Activated T-helper 1 cell treated with anti-CD3 and anti-CD28 coated beads, Interleukin-12 subunit alpha, Interleukin-12 subunit beta, Interleukin-2, Interleukin-4 antibody, amounts not matched to agents 30 ng/mL and 10 ng/mL and 1 ng/mL, durations not matched to agents 14 hours and 24 hours and 36 hours (primary cell): Measurements from ENCODE around the gene FAM114A1. TPM values are rescaled to one million over a fixed set of nuclear protein-coding genes. Genes with fewer than 3 reads are reported as not detected.
"Not testable (repeated sequence)": the region's sequence is repeated elsewhere in the genome, so short reads cannot be mapped to it uniquely, and the experiment has no call there.

ENCODE experiments used
- DNase-seq: peaks from one replicate; pipeline ENCODE4 v3.0.0; 2021; ENCODE audit warnings: low spot score
- H3K27ac Mint-ChIP-seq: one replicate; pipeline ENCODE4 v1.8.0; 2021; ENCODE audit warnings: mild to moderate bottlenecking, mixed read lengths
- H3K27me3 Mint-ChIP-seq: one replicate; pipeline ENCODE4 v1.8.0; 2022; ENCODE audit warnings: mild to moderate bottlenecking, moderate library complexity, mixed read lengths; ENCODE audit not compliant: insufficient read depth
- H3K36me3 Mint-ChIP-seq: one replicate; pipeline ENCODE4 v1.8.0; 2021; ENCODE audit warnings: low read depth, mixed read lengths
- H3K4me1 Mint-ChIP-seq: one replicate; pipeline ENCODE4 v1.8.0; 2021; ENCODE audit warnings: low read depth, mixed read lengths
- H3K4me3 Mint-ChIP-seq: one replicate; pipeline ENCODE4 v1.8.0; 2021; ENCODE audit warnings: mild to moderate bottlenecking, moderate library complexity, mixed read lengths
- H3K9me3 Mint-ChIP-seq: one replicate; pipeline ENCODE4 v1.8.0; 2021; ENCODE audit warnings: mixed read lengths
- intact Hi-C: fragments of 100-400 bp; cut with micrococcal nuclease; formaldehyde crosslinking; loops from one replicate; pipeline ENCODE4 v1.15.1; 2024
- total RNA-seq: library from RNA; stranded (reverse); gene quantifications from 2 replicates; pipeline ENCODE4 v1.2.3, GENCODE V29; 2022

The FAM114A1 gene
- total RNA-seq, 1 donor from 2014 or later: 0.49 TPM

GRCh38 chr4:38979081-38979480 is 111.5 kb downstream of the FAM114A1 start:
- H3K27me3 Mint-ChIP-seq: no peaks in the 10 kb centered on the region
- H3K9me3 Mint-ChIP-seq: peaks cover 3% of the 10 kb centered on the region
- no peak overlapping the region for H3K4me3 Mint-ChIP-seq
- DNase-seq: no peak
- peaks cover 40% of the 10 kb centered on the region for H3K4me1 Mint-ChIP-seq
- H3K27ac Mint-ChIP-seq: no peak overlapping the region
- intact Hi-C loops: no loop called here
- peaks cover 63% of the 10 kb centered on the region for H3K36me3 Mint-ChIP-seq

GRCh38 chr4:38979511-38980230 is 112.1 kb downstream of the FAM114A1 start:
- H3K36me3 Mint-ChIP-seq: peaks cover 66% of the 10 kb centered on the region
- no peaks in the 10 kb centered on the region for H3K27me3 Mint-ChIP-seq
- peaks cover 3% of the 10 kb centered on the region for H3K9me3 Mint-ChIP-seq
- intact Hi-C loops: loop anchor here (2.0 to 10.0 kb wide), 5 partner anchors 17 to 373 kb away; partner anchors contain the start of gene TLR1
- DNase-seq: no peak
- H3K27ac Mint-ChIP-seq: no peak overlapping the region
- H3K4me3 Mint-ChIP-seq: no peak overlapping the region
- peaks cover 45% of the 10 kb centered on the region for H3K4me1 Mint-ChIP-seq

- DNase-seq: no peak
- H3K36me3 Mint-ChIP-seq: peaks cover 63% of the 10 kb centered on the region
- intact Hi-C loops: loop anchor here (1.0 to 10.0 kb wide), 8 partner anchors 16 to 371 kb away; partner anchors contain the start of genes TLR1 and TMEM156
- H3K27me3 Mint-ChIP-seq: no peaks in the 10 kb centered on the region
- H3K4me1 Mint-ChIP-seq: peaks cover 59% of the 10 kb centered on the region
- peaks cover 3% of the 10 kb centered on the region for H3K9me3 Mint-ChIP-seq
- peak overlapping the region; percentile 25 for H3K4me3 Mint-ChIP-seq
- peak overlapping the region; percentile 81 for H3K27ac Mint-ChIP-seq
These were observed 113.5 kb downstream of the FAM114A1 start for GRCh38 chr4:38980903-38981676.

DNA sequence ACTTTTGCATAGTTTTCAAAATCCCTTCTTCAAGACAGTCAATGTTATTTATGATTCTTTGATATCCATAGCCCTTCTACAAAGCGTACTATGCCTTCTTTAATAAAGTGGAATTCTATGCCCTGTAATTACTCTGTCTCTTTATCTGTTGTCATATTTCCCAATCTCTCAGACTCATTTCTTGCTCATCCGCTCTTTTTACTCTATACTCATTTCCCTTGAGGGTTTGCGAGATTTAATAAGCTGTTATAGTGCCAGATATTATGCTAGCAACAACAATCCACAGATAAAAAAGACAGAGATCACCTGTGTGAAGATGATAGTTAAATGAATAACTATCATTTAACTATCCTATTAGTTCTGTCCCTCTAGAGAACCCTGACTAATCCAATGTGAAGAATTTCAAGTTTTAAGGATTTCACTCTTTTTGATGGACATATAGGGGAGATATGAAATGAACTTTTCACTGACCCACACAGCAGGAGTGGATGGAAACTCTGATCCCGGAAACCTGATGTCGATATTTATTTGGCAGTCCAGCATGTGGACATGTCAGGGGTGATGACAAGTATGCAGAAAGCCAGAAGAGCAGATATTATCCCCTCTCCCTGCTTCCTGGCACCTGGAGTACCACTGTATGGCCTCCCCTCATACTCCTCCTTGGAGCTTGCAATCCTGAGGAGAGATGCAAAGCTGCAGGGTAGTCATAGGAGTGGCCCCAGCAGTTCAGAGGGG is 114.9 kb downstream of the FAM114A1 start:
- no peak for DNase-seq
- H3K4me1 Mint-ChIP-seq: peaks cover 70% of the 10 kb centered on the region
- intact Hi-C loops: loop anchor here (5.0 to 10.0 kb wide), 3 partner anchors 180 to 370 kb away; partner anchors contain the start of gene TLR1
- H3K36me3 Mint-ChIP-seq: peaks cover 60% of the 10 kb centered on the region
- no peaks in the 10 kb centered on the region for H3K27me3 Mint-ChIP-seq
- H3K4me3 Mint-ChIP-seq: peak overlapping the region; percentile 7
- H3K27ac Mint-ChIP-seq: peak overlapping the region; percentile 81
- H3K9me3 Mint-ChIP-seq: peaks cover 3% of the 10 kb centered on the region

GRCh38 chr4:38983291-38983690 is 115.7 kb downstream of the FAM114A1 start:
- H3K27ac Mint-ChIP-seq: peak overlapping the region; percentile 84
- intact Hi-C loops: loop anchor here (5.0 to 10.0 kb wide), 3 partner anchors 181 to 369 kb away; partner anchors contain the start of gene TLR1
- peaks cover 3% of the 10 kb centered on the region for H3K9me3 Mint-ChIP-seq
- no peak for DNase-seq
- H3K4me3 Mint-ChIP-seq: peak overlapping the region; percentile 25
- peaks cover 78% of the 10 kb centered on the region for H3K4me1 Mint-ChIP-seq
- H3K36me3 Mint-ChIP-seq: peaks cover 58% of the 10 kb centered on the region
- no peaks in the 10 kb centered on the region for H3K27me3 Mint-ChIP-seq

DNA sequence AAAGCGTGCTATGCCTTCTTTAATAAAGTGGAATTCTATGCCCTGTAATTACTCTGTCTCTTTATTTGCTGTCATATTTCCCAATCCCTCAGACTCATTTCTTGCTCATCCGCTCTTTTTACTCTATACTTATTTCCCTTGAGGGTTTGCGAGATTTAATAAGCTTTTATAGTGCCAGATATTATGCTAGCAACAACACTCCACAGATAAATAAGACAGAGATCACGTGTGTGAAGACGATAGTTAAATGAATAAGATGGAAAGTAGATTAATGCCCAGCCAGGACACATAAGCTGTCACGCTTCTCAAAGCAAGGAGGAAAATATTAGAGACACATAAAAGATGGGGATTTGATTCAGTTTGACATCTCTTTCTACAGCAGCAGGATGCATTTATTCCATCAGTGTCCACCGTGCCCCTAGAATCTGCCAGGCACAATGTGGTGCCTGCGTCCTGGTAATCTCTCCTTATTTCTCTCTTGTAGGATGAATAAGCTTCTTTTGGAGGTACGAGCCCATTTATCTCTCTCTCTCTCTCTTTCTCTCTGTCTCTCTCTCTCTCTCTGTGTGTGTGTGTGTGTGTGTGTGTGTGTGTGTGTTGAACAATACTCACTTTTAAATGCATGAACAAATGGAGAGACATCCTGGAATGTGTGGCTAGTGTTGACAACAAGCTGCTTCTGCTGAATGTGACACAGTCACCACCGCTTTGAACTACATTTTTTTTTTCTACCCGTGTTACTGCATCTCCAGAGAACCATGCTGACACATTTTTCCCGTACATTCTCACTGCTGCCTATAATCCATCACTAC is 116.4 kb downstream of the FAM114A1 start:
- H3K36me3 Mint-ChIP-seq: peaks cover 57% of the 10 kb centered on the region
- no peaks in the 10 kb centered on the region for H3K27me3 Mint-ChIP-seq
- intact Hi-C loops: loop anchor here (1.0 to 10.0 kb wide), 6 partner anchors 45 to 368 kb away; partner anchors contain the start of genes TLR1 and WDR19
- peaks cover 6% of the 10 kb centered on the region for H3K9me3 Mint-ChIP-seq
- H3K4me1 Mint-ChIP-seq: peaks cover 85% of the 10 kb centered on the region
- no peak for DNase-seq
- H3K4me3 Mint-ChIP-seq: peak overlapping the region; percentile 31
- H3K27ac Mint-ChIP-seq: peak overlapping the region; percentile 84

DNA sequence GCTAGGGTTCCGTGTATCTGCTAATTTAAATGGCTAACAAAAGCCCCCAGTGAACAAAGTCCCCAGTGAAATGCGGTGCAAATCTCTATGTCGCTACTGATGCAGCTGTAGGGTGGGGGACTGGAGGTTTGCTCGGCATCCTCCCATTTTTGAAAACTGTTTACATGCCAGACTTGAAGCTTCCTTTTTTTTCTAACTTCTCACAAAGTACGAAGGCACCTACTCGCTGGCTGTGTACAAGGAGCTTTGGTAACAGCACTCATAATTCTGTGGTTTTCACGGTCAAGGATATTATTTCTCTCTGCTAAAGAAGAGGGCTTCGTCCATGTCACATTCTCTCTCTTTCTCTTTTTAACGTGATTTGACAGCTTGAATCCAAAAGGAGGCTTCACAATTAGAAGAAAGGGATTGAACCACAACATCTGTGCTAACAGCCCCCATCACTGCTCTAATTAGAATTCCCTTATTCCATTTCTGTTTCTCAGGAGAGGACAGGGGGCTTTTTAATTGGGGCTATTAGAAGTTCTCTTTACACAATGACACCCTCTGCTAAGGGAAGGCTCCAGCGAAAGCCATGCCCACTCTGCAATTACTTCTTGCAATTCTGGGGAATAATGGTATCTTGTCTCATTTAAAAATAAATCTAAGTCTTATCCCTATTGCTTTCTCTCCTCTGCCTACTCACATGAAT is 117.9 kb downstream of the FAM114A1 start:
- no peak for DNase-seq
- intact Hi-C loops: loop anchor here (2.0 to 10.0 kb wide), 5 partner anchors 47 to 853 kb away; partner anchors contain the start of gene TMEM156
- Mint-ChIP-seq H3K9me3 (peaks cover 4% of the 10 kb centered on the region), H3K27ac (peak overlapping the region; percentile 81), H3K4me3 (peak overlapping the region; percentile 61), H3K27me3 (no peaks in the 10 kb centered on the region), H3K36me3 (peaks cover 57% of the 10 kb centered on the region), H3K4me1 (peaks cover 85% of the 10 kb centered on the region)

- H3K27ac Mint-ChIP-seq: peak overlapping the region; percentile 62
- H3K4me1 Mint-ChIP-seq: peaks cover 66% of the 10 kb centered on the region
- H3K27me3 Mint-ChIP-seq: no peaks in the 10 kb centered on the region
- peaks cover 3% of the 10 kb centered on the region for H3K9me3 Mint-ChIP-seq
- peak overlapping the region; percentile 2 for H3K4me3 Mint-ChIP-seq
- H3K36me3 Mint-ChIP-seq: peaks cover 54% of the 10 kb centered on the region
- no peak for DNase-seq
- intact Hi-C loops: loop anchor here (1.0 to 10.0 kb wide), 5 partner anchors 45 to 855 kb away; partner anchors contain the start of gene TMEM156
These were observed 119.9 kb downstream of the FAM114A1 start for GRCh38 chr4:38987491-38987890.

DNA sequence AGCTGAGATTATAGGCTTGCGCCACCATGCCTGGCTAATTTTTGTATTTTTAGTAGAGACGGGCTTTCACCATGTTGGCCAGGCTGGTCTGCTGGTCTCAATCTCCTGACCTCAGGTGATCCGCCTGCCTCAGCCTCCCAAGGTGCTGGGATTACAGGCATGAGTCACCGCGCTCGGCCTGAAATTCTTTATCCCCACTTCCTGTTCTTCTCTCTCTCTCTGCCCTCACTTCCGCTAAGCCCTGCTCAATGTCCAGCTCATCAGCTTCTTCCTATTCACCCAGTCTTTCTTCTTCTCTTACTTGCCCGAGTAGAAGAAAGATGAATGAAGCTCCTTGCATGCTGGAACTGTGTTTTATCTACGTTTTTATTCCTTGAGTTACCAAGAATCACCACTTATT is 120.7 kb downstream of the FAM114A1 start:
- not testable (repeated sequence) for H3K27me3 Mint-ChIP-seq, DNase-seq, H3K9me3 Mint-ChIP-seq
- Mint-ChIP-seq H3K4me3 (peak overlapping the region; percentile 54), H3K36me3 (peaks cover 48% of the 10 kb centered on the region), H3K4me1 (peaks cover 58% of the 10 kb centered on the region), H3K27ac (peak overlapping the region; percentile 78)
- intact Hi-C loops: loop anchor here (5.0 to 10.0 kb wide), 2 partner anchors 171 to 234 kb away; no protein-coding TSS in a partner anchor

DNA sequence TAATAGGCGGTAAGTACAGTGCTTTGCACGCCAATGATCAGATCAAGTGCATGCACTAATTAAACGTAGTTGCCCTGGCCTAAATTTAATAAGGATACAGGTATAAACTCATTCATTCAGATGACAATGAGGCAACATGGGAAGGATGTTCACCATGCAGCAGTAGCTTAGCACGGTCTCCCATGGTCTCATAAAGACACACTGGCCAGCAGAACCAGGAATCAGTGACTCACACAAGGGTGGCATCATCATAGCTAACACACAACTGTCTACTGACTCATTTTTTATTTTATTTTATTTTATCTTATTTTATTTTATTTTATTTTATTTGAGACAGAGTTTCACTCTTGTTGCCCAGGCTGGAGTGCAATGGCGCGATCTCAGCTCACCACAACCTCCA is 121.9 kb downstream of the FAM114A1 start:
- H3K4me3 Mint-ChIP-seq: no peak overlapping the region
- intact Hi-C loops: loop anchor here (5.0 to 10.0 kb wide), 2 partner anchors 172 to 235 kb away; no protein-coding TSS in a partner anchor
- no peaks in the 10 kb centered on the region for H3K27me3 Mint-ChIP-seq
- H3K36me3 Mint-ChIP-seq: peaks cover 44% of the 10 kb centered on the region
- peaks cover 3% of the 10 kb centered on the region for H3K9me3 Mint-ChIP-seq
- peak overlapping the region; percentile 78 for H3K27ac Mint-ChIP-seq
- DNase-seq: no peak
- H3K4me1 Mint-ChIP-seq: peaks cover 52% of the 10 kb centered on the region

DNA sequence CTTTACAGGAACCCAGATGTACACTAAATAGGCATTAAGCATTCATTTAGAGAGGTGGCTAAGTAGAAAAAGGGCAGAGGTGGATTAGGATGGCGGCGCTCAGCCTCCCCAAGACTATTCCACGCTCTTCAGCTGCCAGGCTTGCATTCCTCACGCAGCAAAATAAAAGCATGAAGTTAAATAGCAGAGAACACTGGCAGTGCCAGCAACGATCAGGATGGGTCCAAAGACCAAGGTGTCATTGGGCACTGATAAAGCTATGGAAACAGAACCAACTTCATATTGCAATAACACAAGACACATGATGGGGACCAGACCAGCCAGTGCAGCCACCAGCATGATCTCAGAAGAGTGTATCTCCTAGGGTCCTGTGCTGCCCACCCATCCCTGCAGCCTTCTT is 122.6 kb downstream of the FAM114A1 start:
- Mint-ChIP-seq H3K4me1 (peaks cover 45% of the 10 kb centered on the region), H3K36me3 (peaks cover 48% of the 10 kb centered on the region), H3K27ac (no peak overlapping the region), H3K27me3 (no peaks in the 10 kb centered on the region), H3K9me3 (peaks cover 3% of the 10 kb centered on the region), H3K4me3 (no peak overlapping the region)
- intact Hi-C loops: no loop called here
- DNase-seq: no peak
